NCI-H446 (cell line): ENCODE measurements around the gene USP16.
A peak's percentile ranks its signal among the peaks of the same experiment; 100 is the strongest.
"Not testable (repeated sequence)": the region's sequence is repeated elsewhere in the genome, so short reads cannot be mapped to it uniquely, and the experiment has no call there.

ENCODE experiments used
- DNase-seq, 2 experiments: peaks; one replicate each; lab custom pipeline; 2025; lab: John Stamatoyannopoulos, UW

USP16 gene

DNA sequence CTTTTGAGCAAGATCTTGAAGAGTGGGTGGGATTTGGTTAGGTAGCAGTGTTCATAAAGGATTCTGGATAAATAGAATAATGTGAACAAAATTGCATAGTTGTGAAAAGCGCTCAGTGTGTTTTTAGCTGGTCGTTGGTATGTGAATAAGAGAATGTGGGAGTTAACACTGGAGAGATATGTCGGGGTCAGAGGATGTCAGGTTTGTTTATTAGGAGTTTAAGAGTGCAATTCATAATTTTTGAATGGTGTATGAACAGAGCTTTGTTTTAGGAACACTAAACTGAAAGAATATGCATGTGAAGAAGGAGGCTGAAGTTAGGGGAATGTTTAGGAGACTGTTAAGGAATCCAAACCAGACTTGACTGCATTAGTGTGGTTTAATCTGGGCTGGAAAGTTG, 9.4 kb downstream of the USP16 start:
- no peak for DNase-seq

DNA sequence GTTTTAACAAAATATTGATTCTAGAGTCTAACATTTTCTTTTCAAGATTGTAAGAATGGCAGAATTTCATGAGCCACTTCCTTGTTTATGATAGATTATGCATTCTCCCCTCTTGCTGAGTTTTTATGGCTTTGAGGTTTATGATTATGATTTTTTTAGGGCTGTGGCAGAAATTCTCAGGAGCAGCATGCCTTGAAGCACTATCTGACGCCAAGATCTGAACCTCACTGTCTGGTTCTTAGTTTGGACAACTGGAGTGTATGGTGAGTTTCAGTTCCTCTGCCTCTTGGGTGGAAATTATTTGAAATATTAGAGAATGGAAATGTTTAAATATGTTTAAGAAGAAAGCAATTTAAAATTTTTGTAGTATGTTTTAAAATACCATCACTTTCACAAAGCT, 10.2 kb downstream of the USP16 start:
- DNase-seq = no peak

DNA sequence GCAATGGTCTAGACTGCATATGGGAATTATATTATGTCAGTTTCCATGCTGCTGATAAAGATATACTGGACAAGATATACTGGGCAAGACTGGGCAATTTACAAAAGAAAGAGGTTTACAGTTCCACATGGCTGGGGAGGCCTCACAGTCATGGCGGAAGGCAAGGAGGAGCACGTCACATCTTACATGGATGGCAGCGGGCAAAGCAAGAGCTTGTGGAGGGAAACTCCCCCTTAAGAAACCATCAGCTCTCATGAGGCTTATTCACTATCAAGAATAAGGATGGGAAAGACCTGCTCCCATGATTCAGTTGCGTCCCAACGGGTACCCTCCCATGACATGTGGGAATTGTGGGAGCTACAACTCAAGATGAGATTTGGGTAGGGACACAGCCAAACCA, 27.8 kb downstream of the USP16 start:
- no peak for DNase-seq

DNA sequence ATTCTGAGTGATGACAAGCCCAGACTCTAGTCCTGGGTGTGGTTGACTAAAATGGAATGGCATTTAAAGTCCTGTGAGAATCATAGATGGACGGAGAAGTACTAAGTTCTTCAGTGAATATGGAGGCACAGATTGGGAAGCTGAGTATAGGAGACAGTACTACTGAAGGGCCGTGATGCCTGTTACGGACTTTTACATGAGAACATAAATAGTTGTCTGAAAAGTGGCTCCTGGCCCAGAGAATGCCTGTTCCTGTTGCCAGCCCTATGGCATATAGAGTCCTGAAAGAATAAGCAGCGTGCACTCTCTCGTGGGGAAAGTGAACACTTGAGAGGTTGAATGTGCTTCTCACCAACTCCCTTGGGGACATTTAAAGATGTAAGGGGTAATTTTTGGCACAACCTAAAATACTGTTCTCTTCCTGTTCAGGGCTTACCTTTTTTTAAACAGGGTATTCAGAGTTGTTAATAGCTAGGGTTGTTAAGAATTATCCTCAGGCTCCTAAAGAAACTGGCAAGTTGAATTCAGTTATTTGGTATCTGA, 28.6 kb downstream of the USP16 start:
- no peak for DNase-seq

DNA sequence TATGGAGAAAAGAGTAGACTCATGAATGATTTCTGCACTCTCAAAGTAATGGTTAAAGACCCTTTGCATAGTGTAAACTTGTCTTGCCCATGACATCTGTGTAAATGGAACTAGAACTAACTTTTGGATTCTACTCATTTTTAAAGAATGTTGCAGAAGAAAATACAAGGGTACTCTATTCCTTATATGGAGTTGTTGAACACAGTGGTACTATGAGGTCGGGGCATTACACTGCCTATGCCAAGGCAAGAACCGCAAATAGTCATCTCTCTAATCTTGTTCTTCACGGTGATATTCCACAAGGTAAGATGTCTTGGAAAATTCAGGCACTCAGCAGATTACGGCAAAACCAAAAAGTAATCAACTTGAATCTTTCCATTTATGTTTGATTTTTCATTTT, 29.2 kb downstream of the USP16 start:
- no peak for DNase-seq

DNA sequence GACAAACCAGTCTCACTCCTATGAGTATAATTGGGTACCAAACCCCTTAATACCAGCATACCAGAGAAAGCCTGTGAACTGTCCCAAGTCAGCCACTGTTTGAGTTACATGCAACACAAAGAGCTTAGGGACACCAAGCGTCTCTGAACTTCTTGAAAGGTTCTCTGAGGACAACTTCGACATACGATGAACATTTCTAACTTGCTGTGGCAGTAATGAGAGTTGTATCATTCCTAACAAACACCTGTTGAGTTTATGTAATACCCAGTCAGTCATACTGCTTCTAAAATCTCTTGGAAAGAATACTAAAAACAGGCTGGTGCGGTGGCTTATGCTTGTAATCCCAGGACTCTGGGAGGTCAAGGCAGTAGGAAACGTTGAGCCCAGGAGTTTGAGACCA, 30.6 kb downstream of the USP16 start:
- no peak for DNase-seq

DNA sequence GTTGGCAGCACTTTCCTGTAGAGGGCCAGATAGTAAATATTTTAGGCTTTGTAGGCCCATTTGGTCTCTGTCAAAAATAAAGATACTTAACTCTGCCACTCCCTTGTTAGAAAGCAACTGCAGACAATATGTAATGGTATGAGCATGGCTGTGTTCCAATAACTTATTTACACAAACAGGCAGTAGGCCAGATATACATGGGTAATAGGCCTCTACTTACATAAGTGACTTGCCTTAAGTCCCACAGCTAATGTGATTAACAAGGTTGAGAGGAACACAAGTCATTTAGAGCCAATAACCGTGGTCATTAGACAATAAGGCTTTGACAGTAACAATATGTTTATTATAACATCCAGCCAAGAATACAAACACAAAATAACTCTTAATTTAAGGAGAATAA, 31.5 kb downstream of the USP16 start:
- no peak for DNase-seq

DNA sequence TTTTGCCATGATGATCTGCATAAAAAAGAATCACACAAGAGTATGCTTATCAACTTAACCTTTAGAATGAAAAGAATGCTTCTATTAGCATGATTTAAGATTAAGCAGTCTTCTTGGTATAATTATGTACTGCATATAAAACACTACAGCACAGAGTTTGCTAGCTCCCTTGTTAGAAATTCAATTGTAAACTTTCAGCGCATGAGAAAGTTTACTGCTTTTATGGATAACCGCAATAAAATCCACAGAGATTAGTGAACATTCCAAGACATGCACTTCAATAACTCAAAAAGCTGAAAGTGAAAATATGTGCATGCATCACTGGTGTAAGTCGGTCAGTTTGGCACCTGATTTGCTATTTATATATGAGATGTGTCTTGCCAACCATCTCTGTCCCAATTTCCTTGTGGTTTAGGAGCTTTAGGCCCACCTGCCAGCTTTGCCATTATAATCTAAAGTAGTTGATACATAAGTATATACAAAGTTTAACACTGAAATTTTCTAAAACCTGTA, 32.1 kb downstream of the USP16 start:
- no peak for DNase-seq

DNA sequence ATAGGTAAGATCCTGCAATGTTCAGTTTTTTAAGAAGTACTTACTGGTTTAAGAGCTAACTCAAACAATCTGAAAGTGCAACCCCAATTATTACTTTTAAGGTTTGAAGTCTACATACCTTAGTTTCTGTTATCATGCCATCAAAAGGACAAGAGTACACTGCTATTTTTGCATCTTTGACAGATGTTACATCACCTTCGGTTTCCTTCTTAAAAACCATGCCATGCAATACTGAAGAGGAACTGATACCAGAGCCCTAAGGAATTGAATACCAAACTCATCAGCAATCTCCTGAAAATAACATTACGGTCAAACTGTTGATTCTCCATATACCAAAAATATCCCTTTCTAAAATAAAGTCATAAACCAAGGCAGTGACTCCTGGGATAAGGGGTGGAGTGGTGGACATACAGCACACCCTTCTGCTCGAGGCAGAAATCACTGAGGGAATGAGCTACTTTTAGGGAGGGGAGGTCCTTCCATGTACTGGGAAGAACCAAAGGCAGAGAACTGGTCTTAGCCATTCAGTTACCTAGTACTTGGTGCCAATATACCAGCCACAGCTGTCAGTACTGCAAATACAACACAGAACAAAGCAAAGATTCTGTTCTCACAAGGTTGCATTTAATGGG, 40.5 kb downstream of the USP16 start:
- DNase-seq = no peak

DNA sequence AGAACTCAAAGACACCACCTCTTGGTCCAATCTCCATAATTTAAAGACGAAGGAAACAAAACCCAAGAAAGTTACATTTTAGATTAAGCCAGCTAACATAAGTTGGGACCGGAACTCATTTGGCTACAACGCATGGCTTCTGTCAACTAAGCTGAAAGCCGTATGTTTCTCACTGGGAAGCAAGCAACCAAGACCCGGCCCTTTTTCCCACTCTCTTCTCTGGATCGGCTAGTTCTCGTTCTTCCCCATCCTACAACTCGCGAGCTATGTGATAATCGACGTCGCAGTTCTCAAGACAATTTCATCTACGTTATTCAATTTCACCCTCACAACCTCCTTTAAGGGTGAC, 48.4 kb downstream of the USP16 start:
- DNase-seq = peak in 1 of 2 experiments; percentile 36

DNA sequence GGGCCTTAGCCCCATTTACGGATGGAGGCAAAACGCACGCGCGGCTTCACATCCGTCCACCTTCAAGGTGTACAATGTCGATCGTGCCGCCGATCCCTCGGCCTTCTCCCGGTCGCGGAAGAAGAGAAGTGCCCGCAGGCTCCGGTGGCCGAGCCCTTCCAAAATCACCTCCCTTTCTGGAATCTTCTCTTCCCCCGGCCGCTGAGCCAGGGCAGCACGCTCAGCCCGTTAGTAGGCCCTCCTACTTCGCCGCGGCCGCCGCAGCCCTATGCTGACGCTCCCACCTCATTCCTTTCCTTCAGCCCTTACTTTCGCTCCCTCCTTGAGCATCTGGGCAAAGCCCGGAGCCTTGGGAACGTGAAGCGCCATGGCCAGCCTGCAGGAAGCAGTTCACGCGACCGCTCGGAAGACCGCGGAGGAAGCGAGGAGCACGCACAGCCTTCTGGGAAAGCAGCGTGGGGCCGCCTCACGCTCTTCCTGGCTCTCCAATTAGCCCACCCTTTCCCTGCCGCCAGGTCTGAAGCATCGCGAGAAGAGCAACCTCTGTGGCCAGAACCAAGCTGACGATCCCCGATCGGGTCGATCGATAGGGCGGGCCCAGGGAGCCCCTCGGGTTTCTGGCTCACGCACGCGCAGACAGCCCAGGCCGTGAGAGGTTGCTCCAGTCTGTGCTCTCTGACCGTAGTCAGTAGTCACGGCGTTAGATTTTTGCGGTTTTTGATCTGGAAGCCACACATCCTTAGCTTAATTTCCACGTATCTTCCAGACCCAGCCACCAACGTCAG, 48.9 kb downstream of the USP16 start, which contains the start of gene CCT8:
TSS of gene CCT8 (minus strand) at position 427 of the 785 bp plus-strand sequence. CDS start at position 369, 58 bp downstream.
- DNase-seq = peak; percentile 99 to 100

DNA sequence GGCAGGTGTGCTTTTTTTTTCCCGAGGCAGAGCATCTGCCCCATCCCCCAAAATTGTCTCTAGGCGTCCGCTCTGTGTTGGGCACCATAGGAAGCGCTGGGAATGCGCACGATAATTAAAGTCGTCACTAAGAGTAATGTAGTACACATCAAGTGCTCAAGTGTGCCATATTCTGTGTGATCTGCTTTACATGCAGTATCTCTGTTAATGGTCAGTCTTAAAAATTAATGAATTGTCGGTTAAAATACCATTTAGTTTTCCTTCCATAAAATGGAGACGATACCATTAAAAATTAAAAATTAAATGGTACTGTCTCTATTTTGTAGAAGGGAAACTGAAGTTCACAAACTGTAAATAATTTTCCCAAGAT, 49.5 kb downstream of the USP16 start:
- DNase-seq = no peak

DNA sequence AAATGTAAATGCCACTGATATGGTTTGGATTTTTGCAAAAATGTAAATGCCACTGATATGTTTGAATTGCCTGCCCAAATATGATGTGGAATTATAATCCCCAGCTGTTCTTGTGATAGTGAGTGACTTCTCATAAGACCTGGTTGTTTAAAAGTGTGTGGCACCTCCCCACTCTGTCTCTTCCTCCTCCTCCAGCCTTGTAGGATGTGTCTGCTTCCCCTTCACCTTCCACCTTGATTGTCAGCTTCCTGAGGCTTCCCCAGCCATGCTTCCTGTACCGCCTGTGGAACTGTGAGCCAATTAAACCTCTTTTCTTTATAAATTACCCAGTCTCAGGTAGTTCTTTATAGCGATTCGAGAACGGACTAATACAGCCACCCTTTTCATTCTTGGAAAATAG, 50.3 kb downstream of the USP16 start:
- no peak for DNase-seq

DNA sequence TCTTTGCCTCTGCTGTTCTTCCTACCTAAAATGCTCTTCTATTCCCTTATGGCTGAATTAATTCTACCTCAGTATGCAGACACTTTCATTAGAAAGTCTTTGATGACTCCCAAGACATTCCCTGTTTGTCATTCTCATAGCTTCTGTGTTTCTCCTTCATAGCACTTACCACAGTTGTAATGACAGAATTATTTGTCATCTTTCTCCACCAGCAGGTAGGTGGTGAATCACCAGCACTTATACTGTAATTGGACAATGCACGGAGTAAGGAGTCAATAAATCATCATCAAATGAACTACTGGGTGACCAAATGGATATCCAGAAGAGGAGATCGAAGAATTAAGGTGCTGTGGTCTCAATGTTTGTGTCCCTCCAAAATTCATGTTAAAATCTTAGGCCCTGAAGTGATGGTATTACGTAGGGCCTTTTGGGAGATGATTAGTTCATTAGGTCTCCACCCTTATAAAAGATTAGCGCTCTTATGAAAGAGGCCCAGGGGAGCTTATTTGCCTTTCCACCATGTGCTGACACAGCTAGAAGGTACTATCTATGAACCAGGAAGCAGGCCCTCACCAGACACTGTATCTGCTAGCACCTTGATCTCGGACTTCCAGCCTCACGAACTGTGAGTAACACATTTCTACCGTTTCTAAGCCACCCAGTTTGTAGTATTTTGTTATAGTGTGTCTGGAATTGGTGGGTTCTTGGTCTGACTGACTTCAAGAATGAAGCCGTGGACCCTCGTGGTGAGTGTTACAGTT, 51.4 kb downstream of the USP16 start:
- DNase-seq = no peak

DNA sequence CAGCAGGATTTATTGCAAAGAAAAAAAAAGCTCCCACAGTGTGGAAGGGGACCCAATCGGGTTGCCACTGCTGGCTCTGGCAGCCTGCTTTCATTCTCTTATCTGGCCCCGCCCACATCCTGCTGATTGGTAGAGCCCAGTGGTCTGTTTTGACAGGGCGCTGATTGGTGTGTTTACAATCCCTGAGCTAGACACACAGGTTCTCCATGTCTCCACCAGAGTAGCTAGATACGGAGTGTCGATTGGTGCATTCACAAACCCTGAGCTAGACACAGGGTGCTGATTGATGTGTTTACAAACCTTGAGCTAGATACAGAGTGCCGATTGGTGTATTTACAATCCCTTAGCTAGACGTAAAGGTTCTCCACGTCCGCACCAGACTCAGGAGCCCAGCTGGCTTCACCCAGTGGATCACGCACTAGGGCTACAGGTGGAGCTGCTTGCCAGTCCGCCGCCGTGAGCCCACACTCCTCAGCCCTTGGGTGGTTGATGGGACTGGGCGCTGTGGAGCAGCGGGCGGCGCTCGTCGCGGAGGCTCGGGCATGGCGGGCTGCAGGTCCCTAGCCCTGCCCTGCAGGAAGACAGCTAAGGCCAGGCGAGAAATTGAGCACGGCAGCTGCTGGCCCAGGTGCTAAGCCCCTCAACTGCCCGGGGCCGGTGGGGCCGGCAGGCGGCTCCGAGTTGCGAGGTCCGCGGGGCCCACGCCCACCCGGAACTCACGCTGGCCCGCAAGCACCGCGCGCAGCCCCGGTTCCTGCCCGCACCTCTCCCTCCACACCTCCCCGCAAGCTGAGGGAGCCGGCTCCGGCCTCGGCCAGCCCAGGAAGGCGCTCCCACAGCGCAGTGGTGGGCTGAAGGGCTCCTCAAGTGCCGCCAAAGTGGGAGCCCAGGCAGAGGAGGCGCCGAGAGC, 52.5 kb downstream of the USP16 start:
- DNase-seq = not testable (repeated sequence)

DNA sequence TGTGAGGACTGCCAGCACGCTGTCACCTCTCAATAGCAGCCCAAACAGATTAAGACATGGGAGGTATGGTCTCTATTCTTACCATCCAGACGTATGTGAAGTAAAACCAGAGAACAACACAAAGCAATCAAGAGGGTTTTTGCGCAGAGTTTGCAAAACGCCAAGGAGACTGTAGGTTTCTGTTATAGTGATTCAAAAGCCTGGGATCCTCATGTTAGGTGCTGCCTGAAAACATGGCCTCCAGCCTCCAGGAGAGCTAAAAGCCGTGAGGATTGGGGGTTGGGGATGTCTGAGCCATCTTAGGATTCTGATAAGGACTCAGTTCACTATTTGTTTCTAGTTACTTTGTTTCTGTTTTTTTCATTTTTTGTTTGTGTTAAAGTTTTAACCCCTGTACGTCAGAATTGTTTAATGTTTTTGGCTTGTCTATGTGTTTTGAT, 53.2 kb downstream of the USP16 start:
- DNase-seq = no peak

DNA sequence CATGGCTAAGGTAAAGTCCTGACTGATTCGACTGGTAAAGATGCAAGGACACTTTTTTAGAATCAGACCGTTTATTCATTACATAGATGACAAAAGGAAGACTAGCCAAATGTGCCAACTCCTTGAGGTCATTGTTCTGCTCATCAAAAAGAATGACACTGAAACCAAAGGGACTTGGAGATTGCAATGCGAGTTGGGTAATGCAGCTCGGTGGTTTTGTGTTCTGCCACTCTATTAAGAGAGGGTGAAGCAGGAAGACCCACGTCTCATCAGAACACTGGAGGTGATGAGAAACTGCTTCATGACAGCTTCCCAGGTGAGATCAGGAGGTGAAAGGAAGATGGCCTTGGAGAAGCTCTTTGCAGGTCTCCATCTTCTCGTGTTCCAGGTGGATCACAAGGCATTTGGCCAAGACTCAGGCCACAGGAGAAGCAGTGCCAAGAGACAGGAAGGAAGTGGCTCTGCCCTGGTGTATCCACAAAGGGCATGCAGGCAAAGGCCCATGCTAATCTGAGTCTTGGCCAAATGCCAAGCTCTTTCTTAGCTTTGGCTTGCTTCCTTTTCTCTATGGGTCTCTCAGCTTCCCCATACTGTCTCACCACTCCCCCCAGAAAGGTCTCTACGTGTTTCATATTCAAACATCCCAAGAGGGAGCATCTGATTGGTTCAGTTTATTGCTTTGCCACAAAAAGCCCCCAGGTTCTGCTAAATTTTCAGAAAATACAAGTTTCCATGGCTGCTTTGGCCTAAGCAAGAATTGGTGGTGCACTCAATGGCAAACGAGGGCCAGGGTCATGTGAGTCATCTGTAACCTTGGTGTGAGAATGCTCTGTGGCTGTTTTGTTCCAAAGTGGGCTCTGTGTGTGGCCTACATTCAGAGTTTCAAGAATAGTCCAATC, 54.6 kb downstream of the USP16 start:
- DNase-seq = peak in 1 of 2 experiments; percentile 15

DNA sequence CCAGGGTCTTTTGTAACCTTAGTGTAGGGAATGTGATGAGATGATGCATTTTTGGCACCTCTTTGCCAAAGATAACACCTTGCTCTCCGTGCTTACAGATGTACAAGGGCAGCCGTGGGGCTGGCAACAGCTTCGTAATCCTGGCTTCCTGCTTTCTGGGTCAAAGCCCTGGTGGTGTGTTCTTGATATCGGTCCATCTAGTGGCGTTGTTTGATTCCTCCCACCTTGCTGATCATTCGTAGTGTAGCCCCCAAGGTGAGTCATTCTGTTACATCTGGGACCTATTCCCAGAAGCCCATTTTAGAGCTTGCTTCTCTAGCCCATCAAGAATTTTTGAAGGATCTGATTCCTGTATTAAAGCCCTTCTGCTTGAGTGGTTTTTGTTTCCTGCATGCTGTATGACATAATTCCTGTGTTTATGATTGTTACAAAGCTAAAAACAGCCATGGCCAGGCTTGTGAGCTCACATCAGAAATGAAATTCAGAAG, 56.0 kb downstream of the USP16 start:
- peak in 1 of 2 experiments; percentile 20 for DNase-seq

DNA sequence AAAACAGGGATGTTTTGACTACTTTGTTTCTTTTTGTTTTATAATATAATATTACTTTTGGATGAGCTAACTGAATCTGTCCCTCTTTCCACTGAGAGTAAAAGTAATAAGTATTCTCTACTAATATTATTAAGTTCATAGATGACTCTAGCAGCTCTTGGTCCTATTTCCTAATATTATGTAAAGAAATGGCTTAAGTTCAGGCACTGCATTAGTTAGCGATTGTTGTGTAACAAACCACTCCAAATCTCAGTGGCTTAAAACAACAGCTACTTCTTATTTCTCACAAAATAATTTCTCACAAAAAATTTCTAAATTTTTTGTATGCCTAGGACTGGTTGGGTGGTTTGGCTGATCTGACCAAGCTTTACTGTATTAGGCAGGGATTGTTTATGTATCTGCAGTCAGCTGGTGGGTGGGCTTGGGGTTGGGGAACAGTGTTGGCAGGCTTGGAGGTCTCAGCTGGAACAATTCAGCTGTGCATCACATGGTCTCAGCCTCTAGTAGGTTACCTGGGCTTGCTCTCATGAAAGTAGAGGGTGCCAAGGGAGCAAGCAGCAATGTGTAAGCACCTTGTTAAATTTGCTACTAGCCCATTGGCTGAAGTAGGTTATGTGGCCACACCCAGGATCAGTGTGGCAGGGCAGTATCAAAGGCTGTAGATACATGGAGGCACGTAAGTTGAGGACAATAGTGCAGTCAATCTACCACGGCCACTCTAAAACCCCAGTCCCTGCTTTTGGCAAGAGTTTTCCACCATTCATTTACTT, 57.8 kb downstream of the USP16 start:
- no peak for DNase-seq
